SJCRH30 (cell line): ENCODE data around the gene OTOP1. TPM values are rescaled to one million over a fixed set of nuclear protein-coding genes. Genes with fewer than 3 reads are reported as not detected.
"Not testable (repeated sequence)": the region's sequence is repeated elsewhere in the genome, so short reads cannot be mapped to it uniquely, and the experiment has no call there.

Source experiments
- DNase-seq, 2 experiments: peaks; one replicate each; pipeline ENCODE4 v3.0.0-alpha.2; 2015 to 2020
- H3K27ac ChIP-seq: fragments of 250-450 bp; sonication (Bioruptor Pico); 2 replicates; pipeline ENCODE4 v1.5.1; 2020; ENCODE audit warnings: mild to moderate bottlenecking, moderate library complexity
- H3K27me3 ChIP-seq: fragments of 250-450 bp; sonication (Bioruptor Pico); 2 replicates; pipeline ENCODE4 v1.5.1; 2020; ENCODE audit warnings: mild to moderate bottlenecking, moderate library complexity
- H3K36me3 ChIP-seq: fragments of 250-450 bp; sonication (Bioruptor Pico); 2 replicates; pipeline ENCODE4 v1.5.1; 2020; ENCODE audit warnings: mild to moderate bottlenecking, moderate library complexity
- H3K4me1 ChIP-seq: fragments of 250-450 bp; sonication (Bioruptor Pico); 2 replicates; pipeline ENCODE4 v1.5.1; 2020; ENCODE audit warnings: mild to moderate bottlenecking, moderate library complexity
- H3K4me3 ChIP-seq: fragments of 250-450 bp; sonication (Bioruptor Pico); 2 replicates; pipeline ENCODE4 v1.5.1; 2020; ENCODE audit warnings: mild to moderate bottlenecking, moderate library complexity
- H3K9me3 ChIP-seq: fragments of 250-450 bp; sonication (Bioruptor Pico); replicated peaks from 2 replicates; pipeline ENCODE4 v1.5.1; 2020; ENCODE audit warnings: mild to moderate bottlenecking, moderate library complexity
- total RNA-seq: library from RNA; depleted of rRNA; stranded (reverse); fragments of >200 nt; shearing (Covaris generic); gene quantifications from 2 replicates; pipeline ENCODE4 v1.2.3, GENCODE V29; 2014; rRNA removed

The OTOP1 gene
- total RNA-seq, 1 experiment from 2014 or later, result not detected

DNA sequence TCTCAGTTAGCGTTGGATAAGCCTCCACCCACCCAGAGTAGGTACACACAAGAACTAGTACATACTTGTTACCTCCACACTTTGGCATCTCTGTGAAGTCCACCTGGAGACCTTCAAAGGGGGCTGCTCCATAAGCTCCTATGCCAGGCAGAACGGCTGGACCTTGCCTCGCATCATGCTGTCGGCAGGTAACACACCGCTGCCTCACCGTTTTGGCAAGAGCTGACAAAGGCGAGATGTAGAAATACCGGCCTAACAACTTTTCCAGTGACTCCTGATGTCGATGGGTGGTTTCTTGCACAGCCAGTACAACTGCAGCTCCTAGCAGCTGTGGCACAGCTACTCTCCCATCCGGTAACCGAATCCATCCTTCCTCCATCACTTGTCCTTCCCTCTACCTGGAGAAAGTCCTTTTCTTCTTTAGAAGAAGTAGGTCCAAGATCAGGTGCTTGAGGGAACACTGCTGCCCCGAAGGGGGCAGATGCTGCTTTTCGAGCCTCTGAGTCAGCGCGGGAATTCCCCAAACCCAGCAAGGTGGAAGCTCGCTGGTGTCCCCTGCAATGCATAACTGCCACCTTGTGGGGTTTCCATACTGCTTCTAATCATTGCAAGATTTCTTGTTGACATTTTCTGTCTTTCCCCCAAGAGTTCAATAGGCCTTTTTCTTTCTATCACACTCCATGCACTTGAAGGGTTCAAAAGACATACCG is 65.6 kb downstream of the OTOP1 start:
- not testable (repeated sequence) for H3K27me3 ChIP-seq, H3K27ac ChIP-seq, H3K4me1 ChIP-seq, H3K4me3 ChIP-seq, H3K36me3 ChIP-seq, DNase-seq, H3K9me3 ChIP-seq

DNA sequence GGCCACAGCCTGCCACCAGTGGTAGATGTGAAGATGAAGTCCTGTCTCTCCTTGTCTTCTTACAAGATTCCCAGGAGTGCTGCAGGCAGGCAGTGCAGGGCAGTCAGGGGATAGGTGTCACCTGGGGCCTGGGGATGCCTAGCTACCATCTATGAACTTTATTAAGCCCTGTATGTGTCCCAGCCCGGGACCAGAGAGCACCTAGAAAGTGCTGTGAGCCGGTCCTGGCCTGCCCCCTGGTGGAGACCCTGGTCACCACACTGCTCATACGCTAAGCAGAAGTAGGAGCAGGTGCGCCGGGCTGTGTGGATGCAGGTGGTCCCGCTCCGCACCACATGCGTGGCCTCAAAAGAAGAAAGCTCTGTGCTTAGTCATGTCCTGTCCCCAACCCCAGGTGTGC is 81.1 kb downstream of the OTOP1 start:
- H3K9me3 ChIP-seq, H3K36me3 ChIP-seq, H3K27me3 ChIP-seq, H3K4me1 ChIP-seq, H3K27ac ChIP-seq, H3K4me3 ChIP-seq: not testable (repeated sequence)
- DNase-seq, result peak; percentile 19 to 37

DNA sequence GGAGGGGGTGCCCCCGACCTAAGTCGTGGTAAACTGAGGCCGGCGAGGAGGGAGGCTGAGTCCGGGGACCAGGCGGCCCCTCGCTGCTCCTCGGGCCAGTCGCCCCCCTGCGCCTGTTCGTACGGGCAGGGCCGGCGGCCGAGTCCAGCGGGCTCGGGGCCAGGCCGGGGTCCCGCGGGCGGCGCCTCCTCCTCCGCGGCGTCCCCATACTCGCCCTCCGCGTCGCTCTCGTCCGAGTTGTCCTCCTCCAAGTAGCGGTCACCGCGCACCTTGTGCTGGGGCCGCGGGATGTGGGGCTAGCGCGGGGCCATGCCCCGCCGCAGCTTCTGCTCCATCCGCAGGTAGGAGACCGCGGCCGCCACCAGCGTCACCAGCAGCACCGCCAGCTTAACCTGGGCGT is 83.4 kb downstream of the OTOP1 start:
- not testable (repeated sequence) for H3K4me3 ChIP-seq, DNase-seq, H3K27me3 ChIP-seq, H3K4me1 ChIP-seq, H3K27ac ChIP-seq, H3K9me3 ChIP-seq, H3K36me3 ChIP-seq

DNA sequence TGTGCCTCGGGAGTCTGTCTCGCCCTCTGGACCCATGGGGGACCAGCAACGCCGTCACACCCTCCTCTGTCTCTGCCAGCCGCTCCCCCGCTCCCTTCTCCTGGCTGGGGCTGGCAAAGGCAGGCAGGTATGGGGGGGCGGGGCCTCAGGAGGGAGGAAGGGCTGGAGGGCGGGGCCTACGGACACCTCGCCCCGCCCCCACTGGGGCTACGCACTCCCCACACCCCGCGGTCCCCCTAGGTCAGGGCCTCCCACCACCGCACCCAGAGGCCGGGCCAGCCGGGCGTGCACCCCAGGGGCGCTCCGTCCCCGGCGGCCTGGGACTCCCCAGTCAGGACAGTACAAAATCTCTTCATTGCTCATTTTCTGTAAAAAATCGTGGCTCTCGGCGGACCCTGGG is 84.0 kb downstream of the OTOP1 start:
- H3K4me1 ChIP-seq, H3K27ac ChIP-seq, H3K27me3 ChIP-seq, H3K9me3 ChIP-seq, H3K4me3 ChIP-seq, H3K36me3 ChIP-seq, DNase-seq: not testable (repeated sequence)

DNA sequence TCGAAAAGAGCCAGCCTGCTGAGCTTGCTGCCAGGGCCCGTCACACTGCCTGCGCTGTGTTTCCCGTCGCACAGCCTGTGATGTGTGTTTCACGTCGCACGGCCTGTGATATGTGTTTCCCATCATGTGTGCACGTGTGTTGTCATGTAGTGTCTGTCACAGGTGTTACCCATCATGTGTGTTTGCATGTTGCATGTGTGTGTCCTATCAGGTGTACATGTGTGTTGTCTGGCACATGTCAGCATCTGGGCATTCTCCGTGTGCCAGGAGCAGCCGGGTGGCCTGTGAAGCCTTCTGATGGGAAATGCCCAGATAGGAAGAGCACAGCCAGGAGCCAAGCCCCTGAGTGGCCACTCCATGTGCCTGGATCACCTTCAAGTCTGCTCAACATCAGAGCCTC is 85.5 kb downstream of the OTOP1 start:
- H3K27me3 ChIP-seq, H3K9me3 ChIP-seq, DNase-seq, H3K36me3 ChIP-seq, H3K4me3 ChIP-seq, H3K27ac ChIP-seq, H3K4me1 ChIP-seq: not testable (repeated sequence)

Other genes starting within 250 kb of the OTOP1 start
- gene TMEM128, start 21.3 kb upstream of the OTOP1 start, total RNA-seq, result 25.0 and 25.5 TPM in 2 replicates
- gene LYAR, start 63.2 kb upstream of the OTOP1 start, total RNA-seq, result 58.7 and 60.2 TPM in 2 replicates
- 5.8 and 5.9 TPM in 2 replicates for gene ZBTB49, start 63.3 kb upstream of the OTOP1 start, total RNA-seq
- not detected in 2 replicates for gene NSG1, start 160.2 kb upstream of the OTOP1 start, total RNA-seq